NT2/D1 (cell line): ENCODE results near the gene TSPAN1.

Source experiments
- SUZ12 ChIP-seq: IDR thresholded peaks from 2 replicates; pipeline ENCODE4 v1.6.1; 2011; ENCODE audit not compliant: insufficient read length, insufficient read depth; ENCODE audit errors: extremely low read depth
- YY1 ChIP-seq: IDR thresholded peaks from 2 replicates; pipeline ENCODE4 v1.6.1; 2011; ENCODE audit not compliant: insufficient read length, insufficient read depth

GRCh38 chr1:46131712-46132528 lies 43.0 kb upstream of the TSPAN1 start:
- TF ChIP-seq SUZ12 (no peak), YY1 (no peak)
